Testis (tissue), 2 donors: ENCODE measurements around the gene OVOL1.

ENCODE experiments used
- POLR2A ChIP-seq: fragments of 450-650 bp; IDR thresholded peaks from one replicate; pipeline ENCODE4 v1.6.1; 2017; ENCODE audit warnings: antibody characterized with exemption, mild to moderate bottlenecking, moderate library complexity
- TF ChIP-seq, protein P1 (sequence below), 3 experiments: fragments of 450-650 bp in 2 of 3; fragments of 200-600 bp in 1 of 3; sonication (generic) in 1 of 3; IDR thresholded peaks; one replicate each; pipeline ENCODE4 v1.5.1; 2016 to 2019; ENCODE audit warnings: antibody characterized with exemption in 3 of 3, mild to moderate bottlenecking in 2 of 3, moderate library complexity in 1 of 3

DNA sequence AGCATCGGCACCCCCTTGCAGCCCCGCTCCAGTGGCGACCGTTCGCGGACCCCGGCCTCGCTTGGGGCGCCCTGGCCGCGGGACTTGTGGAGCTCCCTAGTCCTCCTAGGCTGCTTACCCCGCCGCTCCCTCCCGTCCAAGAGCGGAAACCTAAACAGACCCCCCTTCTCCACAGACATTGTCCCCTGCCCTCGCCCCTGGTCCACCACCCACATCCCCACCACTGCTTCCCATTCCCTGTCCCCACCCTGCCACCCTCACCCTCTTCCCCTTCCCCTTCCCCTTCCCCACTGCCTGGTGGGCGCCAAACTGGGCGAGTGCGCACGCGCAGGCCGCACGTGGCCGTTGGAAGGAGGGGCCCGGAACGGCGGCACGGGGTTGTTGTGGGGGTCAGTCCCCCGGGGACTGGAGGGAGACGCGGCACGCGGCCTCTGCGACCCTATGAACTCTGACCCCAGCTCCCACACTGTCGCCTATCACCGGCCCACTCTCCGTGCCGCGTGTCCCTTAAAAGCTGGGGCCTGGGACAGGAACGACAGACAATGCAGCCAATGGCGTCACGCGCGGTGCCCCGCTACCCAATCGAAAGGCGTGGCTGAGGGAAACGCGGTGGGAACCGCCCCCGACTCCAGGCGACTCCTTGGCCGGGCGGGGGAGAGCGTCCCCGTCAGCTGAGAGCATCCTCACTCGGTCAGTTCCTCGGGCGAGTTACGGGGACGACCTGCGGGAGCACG, 46.6 kb downstream of the OVOL1 start, which contains the start of gene SNX32:
- no peak for TF ChIP-seq POLR2A
- TF ChIP-seq, protein P1, sequence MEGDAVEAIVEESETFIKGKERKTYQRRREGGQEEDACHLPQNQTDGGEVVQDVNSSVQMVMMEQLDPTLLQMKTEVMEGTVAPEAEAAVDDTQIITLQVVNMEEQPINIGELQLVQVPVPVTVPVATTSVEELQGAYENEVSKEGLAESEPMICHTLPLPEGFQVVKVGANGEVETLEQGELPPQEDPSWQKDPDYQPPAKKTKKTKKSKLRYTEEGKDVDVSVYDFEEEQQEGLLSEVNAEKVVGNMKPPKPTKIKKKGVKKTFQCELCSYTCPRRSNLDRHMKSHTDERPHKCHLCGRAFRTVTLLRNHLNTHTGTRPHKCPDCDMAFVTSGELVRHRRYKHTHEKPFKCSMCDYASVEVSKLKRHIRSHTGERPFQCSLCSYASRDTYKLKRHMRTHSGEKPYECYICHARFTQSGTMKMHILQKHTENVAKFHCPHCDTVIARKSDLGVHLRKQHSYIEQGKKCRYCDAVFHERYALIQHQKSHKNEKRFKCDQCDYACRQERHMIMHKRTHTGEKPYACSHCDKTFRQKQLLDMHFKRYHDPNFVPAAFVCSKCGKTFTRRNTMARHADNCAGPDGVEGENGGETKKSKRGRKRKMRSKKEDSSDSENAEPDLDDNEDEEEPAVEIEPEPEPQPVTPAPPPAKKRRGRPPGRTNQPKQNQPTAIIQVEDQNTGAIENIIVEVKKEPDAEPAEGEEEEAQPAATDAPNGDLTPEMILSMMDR (IDR thresholded peaks at IDR 0.05) = no peak
